ENCODE measurements around the gene CTNNA2. TPM values are rescaled to one million over a fixed set of nuclear protein-coding genes. Genes with fewer than 3 reads are reported as not detected.

CTNNA2 gene
- total RNA-seq, 1 donor from 2014 or later, result not detected

- intact Hi-C loops (cut with micrococcal nuclease), result no loop called here
- ATAC-seq, result no peak
- no peak for DNase-seq
These were observed 798.5 kb downstream of the CTNNA2 start for GRCh38 chr2:80311304-80311703.

DNA sequence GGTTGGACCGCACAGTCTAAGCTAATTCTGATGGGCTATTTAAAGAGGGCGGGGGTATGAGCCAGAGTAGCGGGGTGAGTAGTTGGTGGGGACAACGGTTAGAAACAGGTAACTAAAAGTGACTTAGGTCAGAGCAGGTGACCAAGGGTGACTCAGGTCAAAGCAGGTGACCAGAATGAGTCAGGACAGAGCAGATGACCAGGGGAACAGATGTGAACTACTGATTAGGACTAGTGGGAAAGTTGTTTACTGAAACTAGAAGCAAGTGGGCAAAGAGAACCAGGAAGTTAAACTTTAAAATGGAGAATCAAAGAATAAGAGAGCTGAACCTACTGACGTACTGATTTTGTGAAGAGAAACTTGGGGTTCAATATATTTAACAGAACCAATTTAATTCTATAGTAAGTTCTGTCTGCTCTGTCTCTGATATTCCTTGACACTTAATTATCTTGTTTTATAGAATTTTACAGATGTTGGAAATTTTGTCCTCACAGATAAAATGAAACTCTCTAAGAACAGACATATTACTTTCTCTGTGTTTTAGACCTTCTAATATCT is 799.5 kb downstream of the CTNNA2 start:
- DNase-seq (no peak), ATAC-seq (no peak)
- intact Hi-C loops (cut with micrococcal nuclease), result no loop called here

GRCh38 chr2:80322311-80322920 is 809.6 kb downstream of the CTNNA2 start:
- no peak for DNase-seq
- intact Hi-C loops (cut with micrococcal nuclease), result no loop called here
- no peak for ATAC-seq

DNA sequence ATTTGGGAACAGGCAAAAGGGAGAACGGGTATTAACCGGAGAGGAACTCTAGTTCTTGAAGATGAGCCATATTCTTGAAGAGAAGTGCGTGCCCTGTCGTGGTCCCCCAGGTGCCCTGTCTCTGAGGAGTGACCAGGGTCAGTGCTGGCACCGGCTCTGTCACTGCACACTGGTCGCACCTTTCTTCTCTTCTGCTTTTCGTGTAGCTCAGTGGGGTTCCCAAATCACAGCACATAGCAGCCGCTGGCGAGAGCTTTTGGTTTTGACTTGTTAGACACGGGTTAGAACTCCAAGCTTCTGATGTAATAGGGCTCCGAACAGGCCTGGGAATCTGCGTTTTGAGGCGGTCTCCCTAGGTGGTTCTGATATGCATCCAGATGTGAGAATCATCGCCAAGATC is 810.1 kb downstream of the CTNNA2 start:
- DNase-seq, result no peak
- ATAC-seq, result no peak
- intact Hi-C loops (cut with micrococcal nuclease), result no loop called here

- ATAC-seq (no peak), DNase-seq (no peak)
- intact Hi-C loops (cut with micrococcal nuclease), result no loop called here
These were observed 810.8 kb downstream of the CTNNA2 start for GRCh38 chr2:80323610-80324009.

DNA sequence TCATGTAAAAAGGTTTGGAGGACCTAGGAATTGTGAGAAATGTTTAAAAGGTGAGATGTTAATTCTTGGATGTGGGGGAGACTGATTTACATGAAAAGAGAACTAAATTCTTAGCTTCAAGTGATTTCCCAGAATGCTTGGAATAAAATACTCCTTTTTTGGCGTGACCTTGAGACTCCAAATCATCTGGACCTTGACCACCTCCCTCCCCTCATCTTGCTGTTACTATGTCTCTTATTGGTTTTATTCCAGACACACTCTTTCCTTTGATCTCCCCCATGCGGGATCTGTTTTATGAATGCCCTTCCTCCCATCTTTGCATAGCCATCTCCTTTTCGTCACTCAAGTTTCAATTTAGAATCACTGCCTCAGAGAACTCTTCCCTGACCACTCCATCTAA is 811.7 kb downstream of the CTNNA2 start:
- no peak for ATAC-seq
- intact Hi-C loops (cut with micrococcal nuclease), result no loop called here
- no peak for DNase-seq

DNA sequence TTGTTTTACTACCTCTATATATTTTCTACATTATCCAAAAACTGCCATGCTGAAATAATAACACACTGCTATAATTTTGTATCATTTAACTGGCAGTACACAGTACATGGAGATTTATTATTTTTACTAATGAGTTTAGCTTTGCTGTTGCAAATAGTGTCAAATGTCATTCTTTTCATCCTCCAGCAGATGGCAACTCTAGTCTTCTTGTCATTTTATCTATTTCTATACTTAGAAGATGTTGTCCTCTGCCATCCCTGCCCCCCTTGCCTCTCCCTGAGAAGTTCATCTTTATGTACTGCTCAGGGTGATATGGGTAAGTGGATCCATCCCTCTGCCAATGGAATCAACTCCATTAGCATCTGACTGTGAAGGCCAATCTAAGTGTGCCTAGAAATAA is 813.4 kb downstream of the CTNNA2 start:
- ATAC-seq (peak; percentile 70), DNase-seq (no peak)
- intact Hi-C loops (cut with micrococcal nuclease), result loop anchor here (1.0 kb wide), 1 partner anchor 173 kb away; no protein-coding TSS in a partner anchor

DNA sequence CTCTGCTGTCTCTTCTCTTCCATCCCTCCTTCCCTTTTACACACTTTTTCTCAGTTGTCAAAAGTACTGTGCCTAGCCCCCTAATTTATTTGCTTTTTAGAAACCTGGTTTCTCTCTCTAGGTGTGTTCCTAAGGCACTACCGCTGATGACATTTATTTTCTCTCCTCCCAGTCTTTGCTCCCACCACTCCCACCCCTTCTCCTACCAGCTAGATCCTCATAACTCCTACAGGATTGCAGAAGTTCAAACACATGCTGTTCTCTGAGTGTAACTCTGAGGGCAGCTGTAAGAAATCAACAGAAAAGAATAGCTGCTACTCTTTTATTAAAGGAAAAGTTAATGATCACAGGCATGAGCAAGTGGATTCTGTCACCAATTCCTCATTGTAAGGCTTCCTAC is 814.0 kb downstream of the CTNNA2 start:
- ATAC-seq (no peak), DNase-seq (no peak)
- intact Hi-C loops (cut with micrococcal nuclease), result loop anchor here (1.0 kb wide), 1 partner anchor 172 kb away; no protein-coding TSS in a partner anchor

GRCh38 chr2:80328159-80328571 is 815.3 kb downstream of the CTNNA2 start:
- intact Hi-C loops (cut with micrococcal nuclease), result no loop called here
- no peak for ATAC-seq
- no peak for DNase-seq

GRCh38 chr2:80329491-80329890 is 816.6 kb downstream of the CTNNA2 start:
- ATAC-seq (no peak), DNase-seq (no peak)
- intact Hi-C loops (cut with micrococcal nuclease), result no loop called here

GRCh38 chr2:80330527-80331450 is 817.9 kb downstream of the CTNNA2 start:
- ATAC-seq (no peak), DNase-seq (no peak)
- intact Hi-C loops (cut with micrococcal nuclease), result no loop called here

DNA sequence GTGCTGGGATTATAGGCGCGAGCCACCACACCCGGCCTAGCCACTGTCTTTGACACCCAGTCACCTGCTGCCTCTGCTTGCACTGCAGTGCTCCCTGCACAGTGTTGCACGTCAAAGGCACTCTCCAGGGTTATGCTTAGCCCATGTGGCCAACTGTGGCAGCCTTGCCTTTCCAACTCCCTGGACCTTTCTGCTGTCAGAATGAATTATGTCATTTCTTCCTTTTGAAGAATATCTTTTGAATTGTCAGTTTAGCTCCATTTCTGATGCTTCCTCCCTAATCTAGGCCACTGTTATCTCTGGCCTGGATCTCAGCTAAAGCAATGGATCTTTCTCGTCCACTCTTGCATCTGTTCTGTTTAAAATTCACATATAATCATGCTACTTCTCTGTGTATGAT is 821.0 kb downstream of the CTNNA2 start:
- no peak for ATAC-seq
- intact Hi-C loops (cut with micrococcal nuclease), result no loop called here
- no peak for DNase-seq

DNA sequence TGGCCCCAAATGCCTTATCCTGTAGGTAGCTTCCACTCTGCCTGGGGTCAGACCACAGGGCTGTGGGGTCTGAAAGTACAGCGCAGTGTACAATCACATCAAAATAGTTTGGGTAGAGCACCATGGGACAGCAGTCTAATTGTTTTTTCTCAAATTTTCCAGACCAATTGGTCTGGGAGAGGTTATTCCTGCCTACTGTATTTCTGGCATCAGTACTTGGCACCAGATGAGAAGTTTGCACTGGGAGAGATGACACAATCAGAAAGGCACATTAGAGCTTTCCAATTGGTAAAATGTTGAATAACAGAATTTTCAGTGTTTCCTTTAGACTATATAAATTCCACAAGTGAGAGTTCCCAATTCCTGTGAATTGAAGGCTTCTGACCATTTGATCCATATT is 822.6 kb downstream of the CTNNA2 start:
- intact Hi-C loops (cut with micrococcal nuclease), result no loop called here
- no peak for ATAC-seq

GRCh38 chr2:80338794-80339193 is 825.9 kb downstream of the CTNNA2 start:
- no peak for ATAC-seq
- intact Hi-C loops (cut with micrococcal nuclease), result no loop called here

More for the DNA sequence above, 822.6 kb downstream of the CTNNA2 start:
- DNase-seq, result no peak

GRCh38 chr2:80340022-80340421 is 827.2 kb downstream of the CTNNA2 start:
- intact Hi-C loops (cut with micrococcal nuclease), result no loop called here
- ATAC-seq (no peak), DNase-seq (no peak)

More at GRCh38 chr2:80338794-80339193, 825.9 kb downstream of the CTNNA2 start:
- no peak for DNase-seq

DNA sequence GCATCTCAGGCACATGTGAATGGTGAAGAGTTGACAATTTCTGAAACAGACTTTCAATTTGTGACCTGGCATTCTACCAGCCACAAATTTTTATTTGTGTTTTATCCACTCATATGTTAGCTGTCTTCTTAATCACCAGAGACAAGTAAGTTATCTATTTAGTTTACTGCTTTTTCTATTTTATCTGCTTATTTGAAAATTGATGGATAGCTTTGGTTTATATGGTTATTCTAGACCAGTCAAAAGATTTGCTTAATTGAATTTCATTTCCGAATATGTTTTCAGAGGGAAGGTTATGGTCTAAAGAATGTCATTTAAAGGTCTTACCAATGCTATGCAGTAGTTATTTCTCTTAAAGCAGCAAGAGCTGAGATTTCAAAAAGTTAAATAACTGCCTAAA is 835.2 kb downstream of the CTNNA2 start:
- ATAC-seq (no peak), DNase-seq (no peak)
- intact Hi-C loops (cut with micrococcal nuclease), result no loop called here

GRCh38 chr2:80348953-80349352 is 836.1 kb downstream of the CTNNA2 start:
- intact Hi-C loops (cut with micrococcal nuclease), result no loop called here
- ATAC-seq (no peak), DNase-seq (no peak)

DNA sequence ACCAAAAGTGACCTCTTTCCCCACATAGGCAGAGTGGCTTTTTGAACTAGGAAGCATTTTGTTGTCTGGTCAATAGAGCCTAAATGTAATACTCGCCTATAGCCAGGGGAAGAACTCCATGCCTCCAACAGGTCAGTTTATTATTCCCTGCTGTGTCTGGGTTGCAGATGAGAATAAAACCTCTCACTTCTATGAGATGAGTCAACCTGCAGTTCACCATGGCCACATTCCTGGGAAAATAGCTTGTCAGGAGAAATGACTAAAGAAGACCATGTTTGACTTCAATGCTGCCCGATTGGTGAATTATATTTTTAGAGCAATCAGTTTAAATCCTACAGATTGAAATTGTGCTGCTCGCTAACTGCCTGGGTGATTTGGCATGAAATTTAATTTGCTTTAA is 838.4 kb downstream of the CTNNA2 start:
- ATAC-seq (no peak), DNase-seq (no peak)
- intact Hi-C loops (cut with micrococcal nuclease), result no loop called here

- intact Hi-C loops (cut with micrococcal nuclease), result no loop called here
- ATAC-seq, result no peak
- no peak for DNase-seq
These were observed 842.0 kb downstream of the CTNNA2 start for GRCh38 chr2:80354858-80355257.

GRCh38 chr2:80361904-80362303 is 849.1 kb downstream of the CTNNA2 start:
- intact Hi-C loops (cut with micrococcal nuclease), result no loop called here
- DNase-seq (no peak), ATAC-seq (no peak)
